HG03045 (cell line): ENCODE results near the gene TMEM61.
A peak's percentile ranks its signal among the peaks of the same experiment; 100 is the strongest.
"Not testable (repeated sequence)": the region's sequence is repeated elsewhere in the genome, so short reads cannot be mapped to it uniquely, and the experiment has no call there.

Experiments used
- ATAC-seq: cut with Tn5 transposase; IDR thresholded peaks from one replicate; pipeline ENCODE4 v1.9.1; 2021; ENCODE audit warnings: mild to moderate bottlenecking, moderate library complexity; ENCODE audit not compliant: unreplicated experiment

TMEM61 gene

GRCh38 chr1:54959241-54959640, 21.2 kb upstream of the TMEM61 start:
- ATAC-seq, result no peak

- no peak for ATAC-seq
These were observed 17.6 kb upstream of the TMEM61 start for GRCh38 chr1:54962612-54963395.

GRCh38 chr1:54963829-54964228, 16.6 kb upstream of the TMEM61 start:
- ATAC-seq, result not testable (repeated sequence)

GRCh38 chr1:54965624-54966340, 14.6 kb upstream of the TMEM61 start:
- peak; percentile 67 for ATAC-seq

GRCh38 chr1:54967372-54967771, 13.1 kb upstream of the TMEM61 start:
- ATAC-seq, result no peak

- no peak for ATAC-seq
These were observed 11.9 kb upstream of the TMEM61 start for GRCh38 chr1:54968551-54968950.

- ATAC-seq, result no peak
These were observed 10.5 kb upstream of the TMEM61 start for GRCh38 chr1:54969879-54970278.

- ATAC-seq, result no peak
These were observed 9.5 kb upstream of the TMEM61 start for GRCh38 chr1:54970901-54971300.

- peak; percentile 76 for ATAC-seq
These were observed 9.1 kb upstream of the TMEM61 start for GRCh38 chr1:54971317-54971791.

GRCh38 chr1:54972436-54972835, 8.0 kb upstream of the TMEM61 start:
- ATAC-seq, result no peak

GRCh38 chr1:54973205-54973921, 7.1 kb upstream of the TMEM61 start:
- no peak for ATAC-seq

- no peak for ATAC-seq
These were observed 4.9 kb upstream of the TMEM61 start for GRCh38 chr1:54975356-54976108.

GRCh38 chr1:54976747-54977146, 3.7 kb upstream of the TMEM61 start:
- no peak for ATAC-seq

- ATAC-seq, result no peak
These were observed 2.7 kb upstream of the TMEM61 start for GRCh38 chr1:54977533-54978297.

GRCh38 chr1:54978528-54979326, 1.7 kb upstream of the TMEM61 start:
- ATAC-seq, result no peak

- no peak for ATAC-seq
These were observed 1.0 kb upstream of the TMEM61 start for GRCh38 chr1:54979327-54979891.

- no peak for ATAC-seq
These were observed 341 bp upstream of the TMEM61 start for GRCh38 chr1:54980046-54980527.

- ATAC-seq, result no peak
These were observed 1.0 kb downstream of the TMEM61 start for GRCh38 chr1:54981466-54981865.

GRCh38 chr1:54982739-54983138, 2.3 kb downstream of the TMEM61 start:
- no peak for ATAC-seq
